HepG2 (cell line): ENCODE results near the gene PEBP1. TPM values are rescaled to one million over a fixed set of nuclear protein-coding genes. Genes with fewer than 3 reads are reported as not detected.

Experiments
- FOXA1 ChIP-seq, 2 experiments: fragments of 450-650 bp in 1 of 2; sonication (generic) in 1 of 2; formaldehyde crosslinking in 1 of 2; IDR thresholded peaks; 2 replicates each; pipeline versions ENCODE4 v1.4.0 to v1.6.1; 2016 to 2020; ENCODE audit warnings: missing genetic modification reagents in 1 of 2
- HNF4G ChIP-seq, 2 experiments: sonication (generic) in 1 of 2; formaldehyde crosslinking in 1 of 2; IDR thresholded peaks; 2 replicates each; pipeline versions ENCODE4 v1.4.0 to v1.6.1; 2011 to 2020; ENCODE audit warnings: borderline replicate concordance in 2 of 2, low read depth in 2 of 2, mild to moderate bottlenecking in 2 of 2, low read length in 1 of 2, missing genetic modification reagents in 1 of 2, moderate library complexity in 1 of 2
- JUND ChIP-seq: sonication (generic); formaldehyde crosslinking; IDR thresholded peaks from 2 replicates; pipeline ENCODE4 v1.8.0; 2022; ENCODE audit warnings: mild to moderate bottlenecking, missing genetic modification reagents
- MAX ChIP-seq: IDR thresholded peaks from 2 replicates; pipeline ENCODE4 v1.6.1; 2012; ENCODE audit warnings: inconsistent platforms
- NFIB ChIP-seq: sonication (generic); formaldehyde crosslinking; IDR thresholded peaks from 2 replicates; pipeline ENCODE4 v1.9.0; 2021; ENCODE audit warnings: missing genetic modification reagents, mild to moderate bottlenecking, borderline replicate concordance
- SOX13 ChIP-seq, 3 experiments: fragments of 450-650 bp in 1 of 3; sonication (generic) in 1 of 3; formaldehyde crosslinking in 1 of 3; IDR thresholded peaks in 2 of 3; conservative IDR thresholded peaks in 1 of 3; 2 replicates each; pipeline versions ENCODE4 v1.5.0 to v1.6.1; 2016 to 2020; ENCODE audit warnings: antibody characterized with exemption in 1 of 3, mild to moderate bottlenecking in 1 of 3, missing compliant biosample characterization in 1 of 3, missing genetic modification reagents in 1 of 3, moderate library complexity in 1 of 3
- SOX5 ChIP-seq: IDR thresholded peaks from 2 replicates; pipeline ENCODE4 v1.6.1; 2016; ENCODE audit warnings: borderline replicate concordance
- YEATS4 ChIP-seq: sonication (generic); formaldehyde crosslinking; IDR thresholded peaks from 2 replicates; pipeline ENCODE4 v1.4.0; 2020; ENCODE audit warnings: missing genetic modification reagents, borderline replicate concordance
- ZBTB38 ChIP-seq: sonication (generic); formaldehyde crosslinking; IDR thresholded peaks from 2 replicates; pipeline ENCODE4 v1.5.1; 2020; ENCODE audit warnings: mild to moderate bottlenecking, missing genetic modification reagents
- ZEB1 ChIP-seq: IDR thresholded peaks from 2 replicates; pipeline ENCODE4 v1.6.1; 2012; ENCODE audit warnings: mild to moderate bottlenecking, low read depth, inconsistent platforms; ENCODE audit not compliant: insufficient replicate concordance
- ZNF317 ChIP-seq: sonication (generic); formaldehyde crosslinking; IDR thresholded peaks from 2 replicates; pipeline ENCODE4 v1.5.0; 2020; ENCODE audit warnings: mild to moderate bottlenecking, missing genetic modification reagents
- ZNF562 ChIP-seq: sonication (generic); formaldehyde crosslinking; IDR thresholded peaks from 2 replicates; pipeline ENCODE4 v1.8.0; 2022; ENCODE audit warnings: missing genetic modification reagents, borderline replicate concordance
- ZNF841 ChIP-seq: sonication (generic); formaldehyde crosslinking; IDR thresholded peaks from 2 replicates; pipeline ENCODE4 v1.8.1; 2023; ENCODE audit warnings: missing genetic modification reagents, borderline replicate concordance
- ZSCAN30 ChIP-seq: sonication (generic); formaldehyde crosslinking; IDR thresholded peaks from 2 replicates; pipeline ENCODE4 v1.5.0; 2020; ENCODE audit warnings: mild to moderate bottlenecking, missing genetic modification reagents
- polyA plus RNA-seq, 8 experiments: library from polyadenylated mRNA; depleted of rRNA in 3 of 8; stranded (reverse) in 7 of 8; unstranded in 1 of 8; fragments of >200 nt; fragmentation: Illumina TruSeq in 4 of 8; extraction: Trizol in 4 of 8; gene quantifications; 2 replicates each; pipeline versions ENCODE4 v1.2.1 to v1.2.3, GENCODE V29; 2011 to 2016; ENCODE audit warnings: low read depth in 4 of 8, missing spikeins in 1 of 8, mixed read lengths in 1 of 8; ENCODE audit not compliant: insufficient read depth in 1 of 8
- total RNA-seq, 5 experiments: library from RNA; depleted of rRNA; stranded (reverse); fragments of >200 nt; fragmentation: Illumina TruSeq; extraction: Trizol; gene quantifications; 2 replicates each; pipeline ENCODE4 v1.2.3, GENCODE V29; 2016; ENCODE audit warnings: low read depth in 1 of 5
- TF ChIP-seq, protein P1 (sequence below): sonication (generic); formaldehyde crosslinking; IDR thresholded peaks from 2 replicates; pipeline ENCODE4 v1.4.0; 2020; ENCODE audit warnings: missing genetic modification reagents
- TF ChIP-seq, protein P2 (sequence below): sonication (generic); formaldehyde crosslinking; IDR thresholded peaks from 2 replicates; pipeline ENCODE4 v1.9.0; 2021; ENCODE audit warnings: missing genetic modification reagents, borderline replicate concordance

PEBP1 gene
- total and polyA plus RNA-seq, 2 of the 13 experiments (the other 11 are each of a cell fraction or from before 2014, with no cell fraction given), result 538 to 1,505 TPM

DNA sequence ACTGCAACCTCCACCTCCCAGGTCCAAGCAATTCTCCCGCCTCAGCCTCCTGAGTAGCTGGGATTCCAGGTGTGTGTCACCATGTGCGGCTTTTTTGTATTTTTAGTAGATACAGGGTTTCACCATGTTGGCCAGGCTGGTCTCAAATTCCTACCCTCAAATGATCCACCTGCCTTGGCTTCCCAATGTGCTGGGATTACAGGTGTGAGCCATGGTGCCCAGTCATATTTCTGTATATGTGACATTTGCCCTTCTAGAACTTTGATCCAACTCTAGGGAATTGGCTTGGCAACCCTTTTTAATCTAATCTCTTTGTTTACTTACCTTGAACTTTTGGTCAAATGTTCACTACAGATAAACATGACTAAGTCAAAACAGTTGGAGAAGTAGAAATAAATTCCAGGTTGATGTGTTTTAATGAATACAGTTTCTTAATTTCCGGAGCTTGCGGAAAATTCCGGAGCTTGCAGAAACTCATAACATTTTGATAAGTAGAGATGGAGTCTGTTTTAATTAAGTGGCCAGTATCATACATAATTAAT is 11.5 kb upstream of the PEBP1 start (continued):
- peak; percentile 69 for TF ChIP-seq HNF4G (IDR thresholded peaks at IDR 0.05; ENCODE audit: borderline replicate concordance, low read depth, low read length)
- TF ChIP-seq HNF4G (CRISPR knock-in tag; IDR thresholded peaks at IDR 0.05; ENCODE audit: borderline replicate concordance, low read depth), result no peak
- TF ChIP-seq SOX5 (CRISPR knock-in tag), result no peak; the same call in 1 of the 2 replicates
- no peak for TF ChIP-seq ZNF562 (CRISPR knock-in tag)
- TF ChIP-seq ZEB1, result peak; percentile 33
- TF ChIP-seq YEATS4 (CRISPR knock-in tag), result 0 out of 2 replicates have a peak, but pooled peaks have one; percentile 34
- TF ChIP-seq ZNF841 (CRISPR knock-in tag), result no peak
- no peak for TF ChIP-seq JUND (CRISPR knock-in tag)
- TF ChIP-seq NFIB (CRISPR knock-in tag), result no peak
- TF ChIP-seq ZSCAN30 (CRISPR knock-in tag), result no peak
- TF ChIP-seq, protein P1, sequence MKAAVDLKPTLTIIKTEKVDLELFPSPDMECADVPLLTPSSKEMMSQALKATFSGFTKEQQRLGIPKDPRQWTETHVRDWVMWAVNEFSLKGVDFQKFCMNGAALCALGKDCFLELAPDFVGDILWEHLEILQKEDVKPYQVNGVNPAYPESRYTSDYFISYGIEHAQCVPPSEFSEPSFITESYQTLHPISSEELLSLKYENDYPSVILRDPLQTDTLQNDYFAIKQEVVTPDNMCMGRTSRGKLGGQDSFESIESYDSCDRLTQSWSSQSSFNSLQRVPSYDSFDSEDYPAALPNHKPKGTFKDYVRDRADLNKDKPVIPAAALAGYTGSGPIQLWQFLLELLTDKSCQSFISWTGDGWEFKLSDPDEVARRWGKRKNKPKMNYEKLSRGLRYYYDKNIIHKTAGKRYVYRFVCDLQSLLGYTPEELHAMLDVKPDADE (CRISPR knock-in tag), result no peak
- 0 out of 2 replicates have a peak, but pooled peaks have one; percentile 38 for TF ChIP-seq ZNF317
- 0 out of 2 replicates have a peak, but pooled peaks have one; percentile 17 for TF ChIP-seq ZBTB38 (CRISPR knock-in tag)
- TF ChIP-seq, protein P2, sequence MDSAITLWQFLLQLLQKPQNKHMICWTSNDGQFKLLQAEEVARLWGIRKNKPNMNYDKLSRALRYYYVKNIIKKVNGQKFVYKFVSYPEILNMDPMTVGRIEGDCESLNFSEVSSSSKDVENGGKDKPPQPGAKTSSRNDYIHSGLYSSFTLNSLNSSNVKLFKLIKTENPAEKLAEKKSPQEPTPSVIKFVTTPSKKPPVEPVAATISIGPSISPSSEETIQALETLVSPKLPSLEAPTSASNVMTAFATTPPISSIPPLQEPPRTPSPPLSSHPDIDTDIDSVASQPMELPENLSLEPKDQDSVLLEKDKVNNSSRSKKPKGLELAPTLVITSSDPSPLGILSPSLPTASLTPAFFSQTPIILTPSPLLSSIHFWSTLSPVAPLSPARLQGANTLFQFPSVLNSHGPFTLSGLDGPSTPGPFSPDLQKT (CRISPR knock-in tag), result no peak
- peak; percentile 80; the same call in 1 of the 2 replicates for TF ChIP-seq MAX
- TF ChIP-seq SOX13 (IDR thresholded peaks at IDR 0.05), result no peak
- peak in 1 of 2 experiments; percentile 72; a peak in 2 of 4 replicates for TF ChIP-seq SOX13 (CRISPR knock-in tag; conservative IDR thresholded peaks at IDR 0.05 in 1 of 2, IDR thresholded peaks at IDR 0.05 in 1 of 2)
- 0 out of 2 replicates have a peak, but pooled peaks have one; percentile 39 for TF ChIP-seq FOXA1 (IDR thresholded peaks at IDR 0.05)
- peak; percentile 76 for TF ChIP-seq FOXA1 (CRISPR knock-in tag; IDR thresholded peaks at IDR 0.05)
